Right lobe of liver (tissue), 6 donors: ENCODE results near the gene FAM13B. TPM values are rescaled to one million over a fixed set of nuclear protein-coding genes. Genes with fewer than 3 reads are reported as not detected.

Experiments
- ATAC-seq, 4 donors: fragments of 200-7000 bp; cut with Tn5 transposase; one replicate each; pipeline ENCODE4 v1.9.1; 2020; ENCODE audit warnings: mild to moderate bottlenecking in 4 of 4, moderate library complexity in 4 of 4
- DNase-seq, 3 donors: peaks; one replicate each; pipeline ENCODE4 v3.0.0-alpha.2; 2020
- H3K27ac ChIP-seq, 3 donors: fragments of 200-600 bp; one replicate each; pipeline ENCODE4 v1.8.0; 2022
- H3K27me3 ChIP-seq, 2 donors: fragments of 200-600 bp; one replicate each; pipeline ENCODE4 v1.8.0; 2022
- H3K36me3 ChIP-seq, 4 donors: fragments of 200-600 bp; sonication (generic) in 1 of 4; one replicate each; pipeline versions ENCODE4 v1.5.1 to v1.8.0; 2017 to 2022; ENCODE audit warnings: control low read depth in 1 of 4
- H3K4me1 ChIP-seq, 4 donors: fragments of 200-600 bp; sonication (generic) in 1 of 4; one replicate each; pipeline versions ENCODE4 v1.5.1 to v1.8.0; 2017 to 2022; ENCODE audit warnings: control low read depth in 1 of 4
- H3K4me3 ChIP-seq, 3 donors: fragments of 200-600 bp; one replicate each; pipeline ENCODE4 v1.8.0; 2022
- H3K9me3 ChIP-seq, 4 donors: fragments of 200-600 bp; sonication (generic) in 1 of 4; one replicate each; pipeline versions ENCODE4 v1.5.1 to v1.8.0; 2017 to 2022; ENCODE audit warnings: control low read depth in 1 of 4
- POLR2A ChIP-seq: fragments of 450-650 bp; IDR thresholded peaks from one replicate; pipeline ENCODE4 v1.6.1; 2017; ENCODE audit warnings: antibody characterized with exemption, mild to moderate bottlenecking
- WGBS: methylation state at CpG from one replicate; pipeline ENCODE4 v1.1.6; 2018; ENCODE audit warnings: low coverage, low lambda C conversion rate; ENCODE audit not compliant: insufficient coverage; ENCODE audit errors: missing lambda C conversion rate; 5-methylcytosine and 5-hydroxymethylcytosine counted together
- intact Hi-C, 2 donors: fragments of 100-400 bp; cut with DNase I; formaldehyde crosslinking; loops; one replicate each; pipeline versions ENCODE4 v1.11.2 to v1.14.1; 2022
- total RNA-seq, 6 experiments: library from RNA; depleted of rRNA in 2 of 6; stranded (reverse); fragments of >200 nt in 2 of 6; fragmentation: NEBNext Ultra II Directional in 3 of 6; extraction: Animal tissue kit (Norgen Biotek cat#: 25700) in 3 of 6; gene quantifications; one replicate each; pipeline versions ENCODE4 v1.1.0 to v1.2.4, GENCODE V29; 2016 to 2023
- TF ChIP-seq, protein P1 (sequence below), 4 donors: fragments of 200-600 bp in 3 of 4; fragments of 450-650 bp in 1 of 4; IDR thresholded peaks; one replicate each; pipeline versions ENCODE4 v1.5.1 to v1.8.0; 2016 to 2022; ENCODE audit warnings: antibody characterized with exemption in 4 of 4, mild to moderate bottlenecking in 2 of 4
- donor health status: DM: no; HTN: yes; CAD: no.
- donor health status: DM: no; HTN: no; CAD: no.
- donor health status: DM: no; HTN: no; CAD: no.
- donor health status: DM: no; HTN: yes; CAD: no.
- donor health status: DM: no; HTN: yes; CAD: no.

The FAM13B gene
- total RNA-seq, 6 experiments from 2014 or later: 6.0 to 12.4 (median 6.5) TPM

DNA sequence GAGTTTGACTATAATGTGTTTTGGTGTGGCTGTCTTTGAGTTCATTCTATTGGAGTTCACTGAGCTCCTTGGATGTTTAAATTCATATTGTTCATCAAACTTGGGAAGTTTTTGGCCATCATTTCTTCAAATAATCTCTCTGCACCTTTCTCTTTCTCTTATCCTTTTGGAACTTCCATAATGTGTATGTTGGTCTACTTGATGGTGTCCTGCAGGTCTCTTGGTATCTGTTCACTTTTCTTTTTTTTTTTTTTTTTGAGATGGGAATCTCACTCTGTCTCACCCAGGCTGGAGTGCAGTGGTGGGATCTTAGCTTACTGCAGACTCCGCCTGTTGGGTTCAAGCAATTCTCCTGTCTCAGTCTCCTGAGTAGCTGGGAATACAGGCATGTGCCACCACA lies 116.0 kb downstream of the FAM13B start:
- Histone ChIP-seq H3K4me1 (no peaks in the 10 kb centered on the region), H3K9me3 (no peaks in the 10 kb centered on the region), H3K36me3 (no peaks in the 10 kb centered on the region), H3K27me3 (no peaks in the 10 kb centered on the region), H3K4me3 (no peak overlapping the region), H3K27ac (no peak overlapping the region)
- TF ChIP-seq, protein P1, sequence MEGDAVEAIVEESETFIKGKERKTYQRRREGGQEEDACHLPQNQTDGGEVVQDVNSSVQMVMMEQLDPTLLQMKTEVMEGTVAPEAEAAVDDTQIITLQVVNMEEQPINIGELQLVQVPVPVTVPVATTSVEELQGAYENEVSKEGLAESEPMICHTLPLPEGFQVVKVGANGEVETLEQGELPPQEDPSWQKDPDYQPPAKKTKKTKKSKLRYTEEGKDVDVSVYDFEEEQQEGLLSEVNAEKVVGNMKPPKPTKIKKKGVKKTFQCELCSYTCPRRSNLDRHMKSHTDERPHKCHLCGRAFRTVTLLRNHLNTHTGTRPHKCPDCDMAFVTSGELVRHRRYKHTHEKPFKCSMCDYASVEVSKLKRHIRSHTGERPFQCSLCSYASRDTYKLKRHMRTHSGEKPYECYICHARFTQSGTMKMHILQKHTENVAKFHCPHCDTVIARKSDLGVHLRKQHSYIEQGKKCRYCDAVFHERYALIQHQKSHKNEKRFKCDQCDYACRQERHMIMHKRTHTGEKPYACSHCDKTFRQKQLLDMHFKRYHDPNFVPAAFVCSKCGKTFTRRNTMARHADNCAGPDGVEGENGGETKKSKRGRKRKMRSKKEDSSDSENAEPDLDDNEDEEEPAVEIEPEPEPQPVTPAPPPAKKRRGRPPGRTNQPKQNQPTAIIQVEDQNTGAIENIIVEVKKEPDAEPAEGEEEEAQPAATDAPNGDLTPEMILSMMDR (IDR thresholded peaks at IDR 0.05): no peak
- no peak for TF ChIP-seq POLR2A
- DNase-seq (no peak), ATAC-seq (no peak)
- 100% methylated on average over 1 of the region's 1 CpG for WGBS
- intact Hi-C loops: no loop called here

DNA sequence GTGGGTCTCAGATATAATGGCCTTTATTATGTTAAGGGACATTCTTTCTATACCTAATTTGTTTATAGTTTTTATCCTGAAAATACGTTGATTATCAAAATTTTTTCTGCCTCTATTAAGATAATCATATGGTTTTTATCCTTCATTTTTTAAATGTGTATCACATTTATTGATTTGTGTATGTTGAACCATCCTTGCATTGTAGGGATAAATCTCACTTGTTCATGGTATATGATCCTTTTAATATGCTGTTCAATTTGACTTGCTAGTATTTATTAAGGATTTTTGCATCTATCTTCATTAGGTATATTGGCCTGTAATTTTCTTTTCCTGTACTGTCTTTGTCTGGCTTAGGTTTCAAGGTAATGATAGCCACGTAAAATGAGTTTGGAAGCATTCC lies 118.1 kb downstream of the FAM13B start:
- ATAC-seq (no peak), DNase-seq (no peak)
- intact Hi-C loops: no loop called here
- no peaks in the 10 kb centered on the region for H3K36me3 ChIP-seq
- H3K4me1 ChIP-seq: no peaks in the 10 kb centered on the region
- H3K4me3 ChIP-seq: no peak overlapping the region
- TF ChIP-seq, protein P1 (IDR thresholded peaks at IDR 0.05): no peak
- TF ChIP-seq POLR2A: no peak
- WGBS: 78% methylated on average over 2 of the region's 2 CpGs
- no peaks in the 10 kb centered on the region for H3K27me3 ChIP-seq
- no peak overlapping the region for H3K27ac ChIP-seq
- H3K9me3 ChIP-seq: no peaks in the 10 kb centered on the region

DNA sequence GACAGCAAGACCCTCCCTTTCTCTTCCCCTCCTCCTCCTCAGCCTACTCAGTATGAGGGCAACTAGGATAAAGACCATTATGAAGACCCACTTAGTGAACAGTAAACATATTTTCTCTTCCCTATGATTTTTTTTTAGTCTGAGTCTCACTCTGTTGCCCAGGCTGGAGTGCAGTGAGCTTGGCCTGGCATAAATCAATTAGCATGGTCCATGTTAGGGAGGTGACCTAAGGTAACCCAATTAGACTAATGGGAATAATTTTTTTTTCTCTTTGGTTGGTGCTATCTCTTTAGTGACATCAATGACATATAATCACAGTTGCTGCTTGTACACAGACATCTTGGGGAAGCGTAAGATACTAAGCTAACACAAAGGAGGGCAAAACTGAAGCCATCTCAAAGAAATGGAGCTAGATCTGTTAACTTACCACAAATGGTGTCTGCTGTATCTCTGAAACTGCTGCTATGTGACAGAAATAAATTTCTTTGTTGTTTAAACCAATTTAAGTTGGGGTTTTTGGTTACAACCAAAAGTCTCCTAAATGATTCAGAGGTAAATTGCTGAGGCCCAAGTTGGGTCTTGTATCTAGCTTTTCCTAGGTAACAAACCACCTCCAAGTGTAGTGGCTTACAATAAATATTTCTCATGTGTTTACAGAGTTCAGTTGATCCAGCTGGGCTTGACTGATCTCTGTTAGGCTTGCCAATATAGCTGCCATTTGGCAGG lies 130.3 kb downstream of the FAM13B start:
- intact Hi-C loops: no loop called here
- TF ChIP-seq, protein P1 (IDR thresholded peaks at IDR 0.05): no peak
- TF ChIP-seq POLR2A: no peak
- no peak for DNase-seq
- ATAC-seq: no peak
- H3K36me3 ChIP-seq: no peaks in the 10 kb centered on the region
- no peak overlapping the region for H3K27ac ChIP-seq
- H3K27me3 ChIP-seq: no peaks in the 10 kb centered on the region
- H3K4me1 ChIP-seq: no peaks in the 10 kb centered on the region
- no peaks in the 10 kb centered on the region for H3K9me3 ChIP-seq
- no peak overlapping the region for H3K4me3 ChIP-seq
- WGBS: no CpG with 5 or more reads among the region's 1 CpG

DNA sequence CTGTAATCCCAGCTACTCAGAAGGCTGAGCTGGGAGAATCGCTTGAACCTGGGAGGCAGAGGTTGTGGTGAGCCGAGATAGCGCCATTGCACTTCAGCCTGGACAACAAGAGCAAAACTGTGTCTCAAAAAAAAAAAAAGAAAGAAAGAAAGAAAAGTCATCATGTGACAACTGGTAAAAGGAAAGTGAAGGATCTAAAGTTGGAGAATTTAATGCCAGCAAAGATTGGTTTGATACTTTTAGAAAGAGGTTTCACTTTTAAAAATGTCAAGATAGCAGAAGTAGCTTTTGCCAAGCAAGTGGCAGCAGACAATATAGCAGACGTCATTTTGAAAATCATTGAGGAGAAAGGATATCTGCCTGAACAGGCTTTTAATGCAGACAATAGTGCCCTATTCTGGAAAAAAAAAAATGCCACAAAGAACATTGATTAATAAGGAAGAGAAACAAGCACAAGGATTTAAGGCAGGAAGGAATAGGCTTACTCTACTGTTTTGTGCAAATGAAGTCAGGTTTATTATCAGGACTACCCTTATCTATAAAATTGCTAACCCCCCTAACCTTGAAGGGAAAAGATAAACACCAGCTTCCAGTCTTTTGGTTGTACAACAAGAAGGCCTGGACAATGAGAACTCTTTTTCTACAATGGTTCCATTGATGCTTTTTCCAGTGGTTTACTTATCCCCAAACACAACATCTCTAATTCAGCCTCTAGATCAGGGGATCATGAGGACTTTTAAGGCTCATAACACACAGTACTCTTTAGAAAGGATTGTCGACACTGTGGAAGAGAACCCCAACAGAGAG lies 131.7 kb downstream of the FAM13B start:
- no peak for ATAC-seq
- Histone ChIP-seq H3K27me3 (no peaks in the 10 kb centered on the region), H3K27ac (no peak overlapping the region), H3K36me3 (no peaks in the 10 kb centered on the region), H3K4me1 (no peaks in the 10 kb centered on the region), H3K4me3 (no peak overlapping the region), H3K9me3 (no peaks in the 10 kb centered on the region)
- WGBS: 67% methylated on average over 5 of the region's 5 CpGs
- no peak for TF ChIP-seq POLR2A
- TF ChIP-seq, protein P1 (IDR thresholded peaks at IDR 0.05): no peak
- intact Hi-C loops: no loop called here
- DNase-seq: no peak
